ENCODE measurements around the gene CHCHD6. TPM values are rescaled to one million over a fixed set of nuclear protein-coding genes. Genes with fewer than 3 reads are reported as not detected.
"Not testable (repeated sequence)": the region's sequence is repeated elsewhere in the genome, so short reads cannot be mapped to it uniquely, and the experiment has no call there.

CHCHD6 gene
- total and polyA plus RNA-seq, 4 donors, result 22.5 to 70.2 (median 49.7) TPM

DNA sequence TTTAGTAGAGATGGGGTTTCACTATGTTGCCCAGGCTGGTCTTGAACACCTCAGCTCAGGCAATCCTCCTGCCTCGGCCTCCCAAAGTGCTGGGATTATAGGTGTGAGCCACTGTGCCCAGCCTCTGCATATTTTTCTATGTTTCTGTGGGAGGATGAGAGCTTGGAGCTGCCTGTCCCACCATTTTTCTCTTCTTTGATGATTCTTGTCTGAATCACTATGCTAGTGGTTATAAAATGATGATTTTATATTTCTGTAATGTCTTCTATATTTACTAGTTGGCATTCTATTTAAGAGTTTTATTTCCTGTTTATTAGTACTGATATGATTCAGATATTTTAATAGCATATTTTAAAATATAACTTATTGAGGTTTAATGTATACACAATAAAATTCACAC lies 69.7 kb downstream of the CHCHD6 start:
- no peak overlapping the region for H3K4me3 ChIP-seq (ENCODE audit: low read depth, low read length)
- no peak for DNase-seq (ENCODE audit: low read depth in 4 of 6, low spot score in 6 of 6)
- no peaks in the 10 kb centered on the region for H3K4me1 ChIP-seq (ENCODE audit: control insufficient read depth, insufficient read depth, low read length)
- 100% methylated on average over 1 of the region's 1 CpG for WGBS (ENCODE audit: insufficient coverage)
- peaks cover 3% of the 10 kb centered on the region for H3K9me3 ChIP-seq (ENCODE audit: control insufficient read depth, insufficient read depth, low read length)
- no peaks in the 10 kb centered on the region for H3K36me3 ChIP-seq (ENCODE audit: control insufficient read depth, insufficient read depth, low read length)
- H3K27ac ChIP-seq (ENCODE audit: low read depth, low read length), result no peak overlapping the region
- H3K27me3 ChIP-seq (ENCODE audit: control insufficient read depth, insufficient read depth, low read length), result no peaks in the 10 kb centered on the region

DNA sequence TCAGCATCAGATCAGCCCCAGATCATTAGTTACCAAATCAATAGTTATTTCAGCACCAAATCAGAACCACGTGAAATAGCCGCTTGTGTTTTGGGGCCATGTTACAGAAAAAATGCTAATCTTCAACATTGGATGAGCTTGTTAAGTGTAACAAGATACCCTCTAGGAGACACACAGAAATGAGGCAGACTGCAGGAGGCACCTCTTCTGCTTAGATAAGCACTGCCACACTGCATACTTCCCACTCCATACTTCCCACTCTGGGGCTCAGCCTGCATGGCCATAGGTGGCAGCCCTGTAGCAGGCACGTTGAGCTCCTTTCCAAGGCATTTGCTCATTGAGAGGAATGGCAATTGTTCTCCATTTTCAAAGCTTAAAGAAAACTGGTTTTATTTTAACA lies 73.3 kb downstream of the CHCHD6 start:
- Histone ChIP-seq H3K36me3 (ENCODE audit: control insufficient read depth, insufficient read depth, low read length) (no peaks in the 10 kb centered on the region), H3K27me3 (ENCODE audit: control insufficient read depth, insufficient read depth, low read length) (no peaks in the 10 kb centered on the region), H3K27ac (ENCODE audit: low read depth, low read length) (no peak overlapping the region), H3K4me3 (ENCODE audit: low read depth, low read length) (no peak overlapping the region), H3K9me3 (ENCODE audit: control insufficient read depth, insufficient read depth, low read length) (no peaks in the 10 kb centered on the region), H3K4me1 (ENCODE audit: control insufficient read depth, insufficient read depth, low read length) (peaks cover 6% of the 10 kb centered on the region)
- WGBS (ENCODE audit: insufficient coverage), result 50% methylated on average over 1 of the region's 3 CpGs
- DNase-seq (ENCODE audit: low read depth in 4 of 6, low spot score in 6 of 6), result no peak

GRCh38 chr3:126780666-126781065 lies 76.6 kb downstream of the CHCHD6 start:
- H3K27ac ChIP-seq (ENCODE audit: low read depth, low read length), result no peak overlapping the region
- no peaks in the 10 kb centered on the region for H3K36me3 ChIP-seq (ENCODE audit: control insufficient read depth, insufficient read depth, low read length)
- peaks cover 6% of the 10 kb centered on the region for H3K4me1 ChIP-seq (ENCODE audit: control insufficient read depth, insufficient read depth, low read length)
- H3K9me3 ChIP-seq (ENCODE audit: control insufficient read depth, insufficient read depth, low read length), result no peaks in the 10 kb centered on the region
- H3K4me3 ChIP-seq (ENCODE audit: low read depth, low read length), result no peak overlapping the region
- WGBS (ENCODE audit: insufficient coverage), result 90% methylated on average over 1 of the region's 1 CpG
- no peak for DNase-seq (ENCODE audit: low read depth in 4 of 6, low spot score in 6 of 6)
- no peaks in the 10 kb centered on the region for H3K27me3 ChIP-seq (ENCODE audit: control insufficient read depth, insufficient read depth, low read length)

GRCh38 chr3:126781406-126781805 lies 77.4 kb downstream of the CHCHD6 start:
- Histone ChIP-seq H3K9me3 (ENCODE audit: control insufficient read depth, insufficient read depth, low read length) (no peaks in the 10 kb centered on the region), H3K36me3 (ENCODE audit: control insufficient read depth, insufficient read depth, low read length) (no peaks in the 10 kb centered on the region), H3K4me1 (ENCODE audit: control insufficient read depth, insufficient read depth, low read length) (peaks cover 6% of the 10 kb centered on the region), H3K4me3 (ENCODE audit: low read depth, low read length) (no peak overlapping the region), H3K27me3 (ENCODE audit: control insufficient read depth, insufficient read depth, low read length) (no peaks in the 10 kb centered on the region), H3K27ac (ENCODE audit: low read depth, low read length) (no peak overlapping the region)
- peak in 1 of 6 donors; percentile 10 for DNase-seq (ENCODE audit: low read depth in 4 of 6, low spot score in 6 of 6)
- WGBS (ENCODE audit: insufficient coverage), result 92% methylated on average over 3 of the region's 3 CpGs

GRCh38 chr3:126781889-126782491 lies 78.0 kb downstream of the CHCHD6 start:
- peaks cover 6% of the 10 kb centered on the region for H3K4me1 ChIP-seq (ENCODE audit: control insufficient read depth, insufficient read depth, low read length)
- DNase-seq (ENCODE audit: low read depth in 4 of 6, low spot score in 6 of 6), result peak in 3 of 6 donors; percentile 5 to 64 (median 57)
- no peaks in the 10 kb centered on the region for H3K36me3 ChIP-seq (ENCODE audit: control insufficient read depth, insufficient read depth, low read length)
- no peaks in the 10 kb centered on the region for H3K27me3 ChIP-seq (ENCODE audit: control insufficient read depth, insufficient read depth, low read length)
- 33% methylated on average over 8 of the region's 12 CpGs for WGBS (ENCODE audit: insufficient coverage)
- H3K27ac ChIP-seq (ENCODE audit: low read depth, low read length), result peak overlapping the region; percentile 16
- no peak overlapping the region for H3K4me3 ChIP-seq (ENCODE audit: low read depth, low read length)
- no peaks in the 10 kb centered on the region for H3K9me3 ChIP-seq (ENCODE audit: control insufficient read depth, insufficient read depth, low read length)

- H3K27ac ChIP-seq (ENCODE audit: low read depth, low read length), result no peak overlapping the region
- no peaks in the 10 kb centered on the region for H3K9me3 ChIP-seq (ENCODE audit: control insufficient read depth, insufficient read depth, low read length)
- no peak overlapping the region for H3K4me3 ChIP-seq (ENCODE audit: low read depth, low read length)
- H3K27me3 ChIP-seq (ENCODE audit: control insufficient read depth, insufficient read depth, low read length), result no peaks in the 10 kb centered on the region
- DNase-seq (ENCODE audit: low read depth in 4 of 6, low spot score in 6 of 6), result peak in 1 of 6 donors; percentile 15
- WGBS (ENCODE audit: insufficient coverage), result no CpG with 5 or more reads among the region's 3 CpGs
- H3K36me3 ChIP-seq (ENCODE audit: control insufficient read depth, insufficient read depth, low read length), result no peaks in the 10 kb centered on the region
- peaks cover 6% of the 10 kb centered on the region for H3K4me1 ChIP-seq (ENCODE audit: control insufficient read depth, insufficient read depth, low read length)
These were observed 78.5 kb downstream of the CHCHD6 start for GRCh38 chr3:126782536-126782935.

GRCh38 chr3:126784254-126784653 lies 80.2 kb downstream of the CHCHD6 start:
- H3K27ac ChIP-seq (ENCODE audit: low read depth, low read length), result no peak overlapping the region
- H3K9me3 ChIP-seq (ENCODE audit: control insufficient read depth, insufficient read depth, low read length), result no peaks in the 10 kb centered on the region
- H3K36me3 ChIP-seq (ENCODE audit: control insufficient read depth, insufficient read depth, low read length), result no peaks in the 10 kb centered on the region
- H3K27me3 ChIP-seq (ENCODE audit: control insufficient read depth, insufficient read depth, low read length), result no peaks in the 10 kb centered on the region
- H3K4me3 ChIP-seq (ENCODE audit: low read depth, low read length), result no peak overlapping the region
- WGBS (ENCODE audit: insufficient coverage), result 38% methylated on average over 2 of the region's 2 CpGs
- DNase-seq (ENCODE audit: low read depth in 4 of 6, low spot score in 6 of 6), result no peak
- H3K4me1 ChIP-seq (ENCODE audit: control insufficient read depth, insufficient read depth, low read length), result peaks cover 6% of the 10 kb centered on the region

DNA sequence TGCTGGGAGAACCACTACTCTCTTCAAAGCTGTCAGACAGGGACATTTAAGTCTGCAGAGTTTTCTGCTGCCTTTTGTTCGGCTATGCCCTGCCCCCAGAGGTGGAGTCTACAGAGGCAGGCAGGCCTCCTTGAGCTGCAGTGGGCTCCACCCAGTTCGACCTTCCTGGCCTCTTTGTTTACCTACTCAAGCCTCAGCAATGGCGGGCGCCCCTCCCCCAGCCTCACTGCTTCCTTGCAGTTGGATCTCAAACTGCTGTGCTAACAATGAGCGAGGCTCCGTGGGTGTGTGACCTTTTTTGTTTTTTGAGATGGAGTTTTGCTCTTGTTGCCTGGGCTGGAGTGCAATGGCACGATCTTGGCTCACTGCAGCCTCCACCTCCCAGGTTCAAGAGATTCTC lies 87.3 kb downstream of the CHCHD6 start:
- H3K36me3 ChIP-seq (ENCODE audit: control insufficient read depth, insufficient read depth, low read length); H3K27me3 ChIP-seq (ENCODE audit: control insufficient read depth, insufficient read depth, low read length); H3K4me1 ChIP-seq (ENCODE audit: control insufficient read depth, insufficient read depth, low read length); H3K27ac ChIP-seq (ENCODE audit: low read depth, low read length); DNase-seq (ENCODE audit: low read depth in 4 of 6, low spot score in 6 of 6); H3K4me3 ChIP-seq (ENCODE audit: low read depth, low read length); H3K9me3 ChIP-seq (ENCODE audit: control insufficient read depth, insufficient read depth, low read length): not testable (repeated sequence)
- 67% methylated on average over 1 of the region's 7 CpGs for WGBS (ENCODE audit: insufficient coverage)

DNA sequence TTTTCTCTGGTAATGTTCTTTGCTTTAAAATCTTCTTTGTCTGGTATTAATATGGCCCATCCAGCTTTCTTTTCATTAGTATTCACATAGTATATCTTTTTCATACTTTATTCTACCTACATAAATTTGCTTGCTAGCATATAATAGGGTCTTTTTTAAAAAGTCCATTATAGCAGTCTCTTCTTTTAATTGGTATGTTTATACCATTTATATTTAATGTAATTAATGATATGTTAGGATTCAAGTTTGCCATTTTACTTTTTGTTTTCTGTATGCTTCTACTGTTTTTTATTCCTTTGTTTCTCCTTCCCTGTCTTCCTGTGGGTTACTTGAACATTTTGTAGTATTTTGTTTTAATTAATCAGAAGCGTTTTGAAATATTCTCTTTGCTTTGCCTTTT lies 89.0 kb downstream of the CHCHD6 start:
- no peaks in the 10 kb centered on the region for H3K27me3 ChIP-seq (ENCODE audit: control insufficient read depth, insufficient read depth, low read length)
- H3K9me3 ChIP-seq (ENCODE audit: control insufficient read depth, insufficient read depth, low read length), result peaks cover 2% of the 10 kb centered on the region
- WGBS (ENCODE audit: insufficient coverage), result no CpG with 5 or more reads among the region's 1 CpG
- no peaks in the 10 kb centered on the region for H3K36me3 ChIP-seq (ENCODE audit: control insufficient read depth, insufficient read depth, low read length)
- no peak for DNase-seq (ENCODE audit: low read depth in 4 of 6, low spot score in 6 of 6)
- H3K4me3 ChIP-seq (ENCODE audit: low read depth, low read length), result no peak overlapping the region
- no peak overlapping the region for H3K27ac ChIP-seq (ENCODE audit: low read depth, low read length)
- H3K4me1 ChIP-seq (ENCODE audit: control insufficient read depth, insufficient read depth, low read length), result no peaks in the 10 kb centered on the region

GRCh38 chr3:126797563-126797962 lies 93.5 kb downstream of the CHCHD6 start:
- Histone ChIP-seq H3K27ac (ENCODE audit: low read depth, low read length) (no peak overlapping the region), H3K36me3 (ENCODE audit: control insufficient read depth, insufficient read depth, low read length) (no peaks in the 10 kb centered on the region), H3K9me3 (ENCODE audit: control insufficient read depth, insufficient read depth, low read length) (peaks cover 7% of the 10 kb centered on the region), H3K27me3 (ENCODE audit: control insufficient read depth, insufficient read depth, low read length) (no peaks in the 10 kb centered on the region), H3K4me1 (ENCODE audit: control insufficient read depth, insufficient read depth, low read length) (no peaks in the 10 kb centered on the region), H3K4me3 (ENCODE audit: low read depth, low read length) (no peak overlapping the region)
- 42% methylated on average over 4 of the region's 7 CpGs for WGBS (ENCODE audit: insufficient coverage)
- no peak for DNase-seq (ENCODE audit: low read depth in 4 of 6, low spot score in 6 of 6)
